ENCODE data around the gene CACNB4.
"Not testable (repeated sequence)": the region's sequence is repeated elsewhere in the genome, so short reads cannot be mapped to it uniquely, and the experiment has no call there.

Gene CACNB4

DNA sequence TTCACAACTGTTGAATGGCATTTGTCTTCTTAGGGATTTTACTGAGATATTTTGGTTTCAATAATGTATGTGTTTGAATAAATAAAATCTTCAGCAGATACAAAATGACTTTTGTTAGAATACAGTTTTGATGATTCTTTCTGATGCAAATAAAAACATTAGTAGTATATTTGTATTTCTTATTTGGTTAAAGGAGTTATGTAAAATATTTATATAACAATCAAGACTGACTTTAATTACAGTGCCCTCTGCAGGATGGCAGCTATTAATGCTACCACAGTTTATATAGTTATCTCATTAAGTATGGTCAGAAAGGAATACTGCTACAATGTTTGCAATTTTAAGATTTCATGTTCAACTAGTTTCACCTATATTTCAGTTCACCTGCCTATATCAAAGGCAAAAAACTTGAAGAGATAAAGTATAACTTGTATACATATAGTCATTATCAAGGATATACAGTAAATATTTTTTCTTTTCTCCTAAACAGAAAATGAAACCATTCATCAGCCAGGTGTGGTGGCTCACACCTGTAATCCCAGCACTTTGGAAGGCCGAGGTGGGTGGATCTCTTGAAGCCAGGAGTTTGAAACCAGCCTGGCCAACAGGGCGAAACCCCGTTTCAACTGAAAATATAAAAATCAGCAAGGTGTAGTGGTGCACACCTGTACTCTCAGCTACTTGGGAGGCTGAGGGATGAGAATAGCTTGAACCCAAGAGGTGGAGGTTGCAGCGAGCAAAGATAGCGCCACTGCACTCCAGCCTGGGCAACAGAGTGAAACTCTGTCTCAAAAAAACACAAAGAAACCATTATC lies 290.4 kb downstream of the CACNB4 start:
- no peak for DNase-seq

- no peak for DNase-seq
Measured at GRCh38 chr2:151805961-151806360, 292.9 kb downstream of the CACNB4 start.

DNA sequence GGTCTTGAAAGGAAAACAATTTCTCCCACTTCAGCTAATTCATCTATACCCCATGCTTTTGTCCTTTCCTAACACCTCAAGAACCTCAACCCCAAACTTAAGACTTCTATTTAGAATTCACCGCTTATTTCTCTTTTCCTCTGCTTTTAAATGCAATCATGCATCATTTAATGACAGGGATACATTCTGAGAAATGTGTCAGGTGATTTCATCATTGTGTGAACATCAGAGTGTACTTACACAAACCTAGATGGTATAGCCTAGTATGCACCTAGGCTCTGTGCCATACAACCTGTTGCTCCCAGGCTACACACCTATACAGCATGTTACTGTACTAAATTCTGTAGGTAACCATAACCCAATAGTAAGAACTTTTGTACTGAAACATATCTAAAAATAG lies 293.5 kb downstream of the CACNB4 start:
- DNase-seq = no peak

GRCh38 chr2:151803811-151804210 lies 295.0 kb downstream of the CACNB4 start:
- DNase-seq = no peak

DNA sequence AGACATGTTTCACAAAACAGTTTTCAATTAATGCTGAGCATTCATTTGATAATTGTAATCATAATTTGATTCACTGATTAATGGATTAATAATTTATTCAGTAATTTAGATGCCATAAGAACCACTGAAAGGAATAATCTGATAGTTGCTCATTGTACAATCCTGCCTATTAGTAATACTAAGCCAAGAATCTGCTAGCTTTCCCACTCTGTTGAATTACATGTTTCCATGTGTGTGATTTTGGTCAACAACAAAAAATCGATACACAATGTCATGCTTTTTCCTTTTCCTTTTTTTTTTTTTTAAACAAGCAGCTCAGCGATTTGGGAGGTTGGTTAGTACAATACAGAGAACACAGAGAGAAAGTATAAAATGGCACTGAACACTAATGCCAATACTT lies 296.5 kb downstream of the CACNB4 start:
- DNase-seq = no peak

GRCh38 chr2:151799886-151800292 lies 299.0 kb downstream of the CACNB4 start:
- DNase-seq = no peak

DNA sequence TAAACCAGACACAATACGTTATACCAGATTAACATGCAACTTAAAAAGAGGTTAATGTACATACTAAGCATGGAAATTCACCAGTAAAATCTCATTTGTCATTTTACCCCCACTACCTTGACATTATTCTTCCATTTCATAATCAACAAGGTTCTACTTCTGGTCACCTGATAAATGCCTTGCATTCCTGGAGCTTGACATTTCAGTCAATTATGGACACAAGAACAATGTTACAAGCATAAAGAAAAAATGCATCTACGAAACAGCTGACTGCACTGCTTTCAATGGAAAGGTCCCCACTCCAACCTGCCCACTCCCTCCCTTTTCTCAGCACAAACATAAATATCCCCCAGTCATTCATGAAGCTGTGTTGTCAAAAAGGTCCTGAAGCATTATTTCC lies 302.1 kb downstream of the CACNB4 start:
- DNase-seq = no peak

- no peak for DNase-seq
Measured at GRCh38 chr2:151795646-151796240, 303.1 kb downstream of the CACNB4 start.

DNA sequence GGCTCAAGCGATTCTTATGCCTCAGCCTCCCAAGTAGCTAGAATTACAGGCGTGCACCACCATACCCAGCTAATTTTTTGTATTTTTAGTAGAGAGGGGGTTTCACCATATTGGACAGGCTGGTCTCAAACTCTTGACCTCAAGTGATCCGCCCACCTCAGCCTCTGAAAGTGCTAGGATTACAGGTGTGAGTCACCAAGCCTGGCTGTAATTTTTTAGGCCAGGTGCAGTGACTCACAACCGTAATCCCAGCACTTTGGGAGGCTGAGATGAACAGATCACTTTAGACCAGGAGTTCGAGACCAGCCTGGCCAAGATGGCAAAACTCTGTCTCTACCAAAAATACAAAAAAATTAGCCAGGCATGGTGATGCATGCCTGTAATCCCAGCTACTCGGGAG lies 304.4 kb downstream of the CACNB4 start:
- DNase-seq = not testable (repeated sequence)

- DNase-seq = no peak
Measured at GRCh38 chr2:151793123-151793522, 305.7 kb downstream of the CACNB4 start.

- DNase-seq = no peak
Measured at GRCh38 chr2:151792589-151792988, 306.3 kb downstream of the CACNB4 start.

- DNase-seq = no peak
Measured at GRCh38 chr2:151791545-151791944, 307.3 kb downstream of the CACNB4 start.

- DNase-seq = no peak
Measured at GRCh38 chr2:151790689-151791088, 308.2 kb downstream of the CACNB4 start.

GRCh38 chr2:151789055-151789834 lies 309.6 kb downstream of the CACNB4 start:
- DNase-seq = no peak

- no peak for DNase-seq
Measured at GRCh38 chr2:151786483-151786882, 312.4 kb downstream of the CACNB4 start.

DNA sequence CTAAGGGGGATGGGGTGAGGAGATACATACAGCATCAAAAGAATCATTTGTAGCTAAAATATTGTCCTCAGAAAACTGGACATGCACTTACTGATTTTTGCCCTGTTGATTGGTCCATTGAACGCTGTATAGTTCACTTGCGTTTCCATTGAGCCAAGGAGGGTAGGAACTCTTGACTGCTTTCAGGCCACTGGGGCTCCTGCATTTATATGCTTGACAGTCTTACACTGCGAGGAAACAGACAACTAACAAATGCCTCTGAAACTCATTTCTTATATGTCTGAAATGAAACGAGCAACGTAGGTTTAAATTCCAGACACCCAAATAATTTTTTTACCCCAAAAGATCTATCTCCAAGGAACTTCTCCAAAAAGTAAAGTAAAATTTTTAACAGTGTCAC lies 312.8 kb downstream of the CACNB4 start:
- DNase-seq = no peak

GRCh38 chr2:151783133-151783520 lies 315.7 kb downstream of the CACNB4 start:
- DNase-seq = no peak

Data from right hindlimb (tissue), 1 donor.